CD4-positive, alpha-beta T cell treated with Interleukin-21 for 1 hour (primary cell): Measurements from ENCODE around the gene SLC25A24.
"Not testable (repeated sequence)": the region's sequence is repeated elsewhere in the genome, so short reads cannot be mapped to it uniquely, and the experiment has no call there.

Experiments
- DNase-seq: peaks from one replicate; pipeline ENCODE4 v3.0.0-alpha.2; 2020

Gene SLC25A24

DNA sequence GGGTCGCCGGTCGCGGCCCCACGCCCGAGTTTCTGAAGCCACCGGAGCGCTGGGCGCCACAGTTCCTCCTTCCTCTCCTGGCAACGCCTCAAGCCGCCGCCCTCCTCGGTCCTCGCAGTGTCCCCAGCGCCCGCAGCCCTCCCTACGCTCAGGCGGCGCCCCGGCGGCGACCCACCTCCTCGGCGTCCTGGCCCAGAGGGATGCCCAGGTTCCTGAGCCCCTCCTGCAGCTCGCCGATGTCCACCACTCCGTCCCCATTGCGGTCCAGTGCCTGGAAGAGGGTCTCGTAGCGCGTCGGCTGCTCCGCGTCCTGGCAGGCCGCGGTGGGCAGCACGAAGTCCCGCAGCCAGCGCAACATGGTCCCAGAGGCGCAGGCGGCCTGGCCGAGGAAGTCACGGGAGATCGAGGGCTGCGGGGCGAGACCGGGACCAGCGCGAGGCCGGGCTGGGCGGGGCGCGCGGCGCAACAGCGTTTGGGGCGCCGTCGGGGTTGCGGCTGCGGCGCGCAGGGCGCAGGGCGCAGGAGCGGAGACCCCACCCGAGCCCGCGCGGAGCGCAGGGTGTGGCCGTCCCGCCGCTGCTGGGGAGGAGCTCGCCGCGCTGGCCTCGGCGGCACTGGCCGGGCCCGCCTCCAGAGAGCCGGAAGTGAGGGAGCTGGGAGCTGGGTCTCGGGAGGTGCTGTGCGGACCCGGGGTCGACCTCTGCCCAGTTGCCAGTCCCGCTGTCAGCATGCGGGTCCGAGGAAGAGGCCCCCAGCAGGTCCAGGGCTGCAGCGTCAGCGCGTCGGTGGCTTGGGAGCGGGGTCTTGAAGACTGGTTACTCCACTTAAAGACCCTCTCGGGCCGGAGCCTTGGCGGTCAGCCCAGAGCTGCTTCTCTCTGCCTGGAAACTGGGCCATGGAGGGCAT, at the start of gene SLC25A24:
Gene SLC25A24 (minus strand): TSS at position 563 of the 906 bp plus-strand sequence. CDS start 205 bp downstream, at position 358.
- peak; percentile 76 for DNase-seq

DNA sequence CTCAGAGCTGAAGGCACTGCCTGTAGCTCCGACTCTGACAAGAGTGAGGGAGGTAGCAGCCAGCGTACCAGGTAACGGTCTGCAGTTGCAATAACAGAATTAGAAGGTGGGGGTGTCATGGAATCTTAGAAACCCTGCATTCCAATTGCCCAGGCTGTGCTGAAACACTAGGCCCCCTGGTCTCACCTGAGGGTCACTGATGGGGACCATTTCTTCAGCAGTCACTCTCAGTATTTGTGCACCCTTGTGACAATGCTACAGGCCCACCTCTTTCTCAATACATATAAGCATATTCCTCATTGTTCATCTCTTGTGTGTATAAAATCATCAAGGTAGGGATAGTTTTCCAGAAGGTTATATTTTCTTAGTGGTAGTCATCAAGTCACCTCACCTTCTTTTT, 43.8 kb upstream of the SLC25A24 start, which contains the start of gene NBPF4:
Gene NBPF4 (minus strand): TSS at position 101 of the 400 bp plus-strand sequence. CDS start 315 bp downstream, outside the sequence.
- not testable (repeated sequence) for DNase-seq

DNA sequence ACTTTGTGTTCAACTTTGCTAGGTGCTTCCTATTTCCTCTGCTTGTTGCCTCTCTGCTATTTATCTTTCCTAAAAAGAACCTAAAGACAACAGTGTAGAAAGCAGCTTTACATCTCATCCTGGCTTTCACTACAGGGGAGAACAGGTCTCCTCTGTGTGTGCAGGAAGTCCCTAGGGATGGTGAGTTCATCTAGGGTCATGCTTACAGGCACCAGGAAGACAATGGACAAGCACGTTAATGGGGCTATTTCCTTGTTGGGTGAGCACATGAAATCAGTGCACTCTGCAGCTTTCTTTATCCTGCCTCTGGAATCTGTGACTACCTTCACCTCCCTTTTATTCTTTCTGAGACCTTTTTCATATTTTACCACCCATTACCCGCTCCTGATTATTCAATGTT, 39.3 kb upstream of the SLC25A24 start:
- DNase-seq = not testable (repeated sequence)

DNA sequence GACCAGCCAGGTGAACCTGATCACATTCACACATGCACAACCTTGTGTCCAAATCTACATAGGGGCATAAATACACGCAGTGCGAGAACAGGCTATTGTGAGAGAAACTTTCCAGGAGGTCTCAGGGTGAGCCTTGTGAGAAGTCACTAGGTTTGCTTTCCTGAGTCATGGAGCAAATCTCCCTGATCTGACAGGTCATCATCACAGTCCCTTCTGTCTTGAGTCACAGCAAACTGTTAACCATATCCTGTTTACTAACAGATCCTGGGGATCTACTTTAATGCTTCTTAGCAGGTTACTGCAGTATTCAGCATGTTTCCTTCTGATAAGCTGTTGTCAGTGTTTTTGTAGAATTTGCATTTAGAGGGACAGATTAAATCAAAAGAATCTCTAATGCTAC, 35.2 kb upstream of the SLC25A24 start:
- not testable (repeated sequence) for DNase-seq

DNA sequence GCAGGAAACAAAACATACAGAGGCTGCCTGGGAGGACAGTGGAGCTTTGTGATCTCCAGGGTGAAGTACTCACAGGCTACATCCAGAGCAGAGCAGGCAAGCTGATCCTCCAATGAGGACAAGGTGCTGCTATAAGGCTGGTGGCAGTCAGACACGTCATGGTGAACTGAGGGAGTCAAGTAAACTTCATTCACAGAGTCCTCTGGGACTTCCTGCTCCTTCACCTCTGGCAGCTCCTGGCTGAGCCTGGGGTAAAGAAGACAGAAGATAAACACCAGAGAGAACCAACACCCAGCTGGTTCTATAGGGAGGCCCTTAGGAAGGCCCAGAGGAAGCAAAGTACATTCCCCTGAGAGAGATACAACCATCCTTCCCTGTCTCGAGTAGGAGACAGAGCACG, 32.0 kb upstream of the SLC25A24 start:
- DNase-seq = not testable (repeated sequence)

DNA sequence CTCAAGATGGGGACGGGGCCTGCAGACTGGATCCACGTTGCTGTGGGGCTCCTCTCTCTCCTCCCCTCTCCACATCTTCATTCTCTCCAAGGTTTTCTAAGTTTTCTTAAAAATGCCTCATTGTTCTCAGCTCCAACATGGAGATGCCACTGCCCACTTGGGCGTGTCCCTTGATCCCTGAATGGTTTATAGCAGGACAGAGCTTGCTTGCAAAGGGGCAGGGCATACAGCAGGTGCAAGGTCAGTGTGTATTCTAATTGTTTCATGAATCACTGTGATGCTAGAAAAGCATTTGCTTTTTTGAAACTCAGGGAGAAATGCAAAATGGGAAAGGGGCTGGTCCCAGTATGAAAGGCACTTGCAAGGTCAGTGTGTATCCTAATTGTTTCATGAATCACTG, 29.8 kb upstream of the SLC25A24 start:
- not testable (repeated sequence) for DNase-seq

DNA sequence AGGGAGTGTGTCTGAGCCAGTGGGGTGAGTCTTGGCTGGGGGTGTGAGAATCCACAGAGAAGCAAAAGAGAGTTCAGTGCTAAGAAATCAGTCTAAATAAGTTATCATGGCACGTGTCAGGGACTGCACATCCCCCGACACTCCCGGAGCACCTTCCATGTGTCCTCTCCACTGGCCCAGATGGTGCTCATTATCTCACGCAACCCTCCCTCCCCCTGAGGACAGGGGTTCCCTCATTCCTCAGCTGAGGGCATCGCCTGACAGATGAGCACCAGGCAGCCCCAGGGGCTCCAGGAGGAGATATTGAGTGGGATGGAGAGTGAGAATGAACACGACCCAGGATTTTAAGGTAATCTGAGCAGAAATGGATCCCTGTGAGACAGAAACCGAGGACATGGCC, 27.6 kb upstream of the SLC25A24 start:
- not testable (repeated sequence) for DNase-seq

DNA sequence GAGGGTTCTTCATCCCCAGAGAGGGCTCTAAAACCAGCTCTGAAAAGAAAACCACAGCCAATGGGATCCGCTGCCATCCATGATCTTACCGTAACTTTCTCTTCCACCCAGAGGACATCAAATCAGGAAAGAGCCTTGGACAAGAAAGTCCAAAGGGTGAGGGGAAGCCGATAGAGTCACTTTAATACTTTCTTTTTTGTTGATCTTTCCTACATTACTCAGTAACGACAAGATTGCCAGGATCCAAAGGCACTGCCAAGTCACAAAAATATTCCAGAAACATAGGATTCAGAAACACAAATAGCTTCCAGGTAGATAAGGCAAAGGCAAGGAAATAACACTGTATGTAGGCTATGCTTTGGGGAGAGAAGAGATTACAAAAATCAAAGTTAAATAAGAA, 26.7 kb upstream of the SLC25A24 start:
- DNase-seq = not testable (repeated sequence)

DNA sequence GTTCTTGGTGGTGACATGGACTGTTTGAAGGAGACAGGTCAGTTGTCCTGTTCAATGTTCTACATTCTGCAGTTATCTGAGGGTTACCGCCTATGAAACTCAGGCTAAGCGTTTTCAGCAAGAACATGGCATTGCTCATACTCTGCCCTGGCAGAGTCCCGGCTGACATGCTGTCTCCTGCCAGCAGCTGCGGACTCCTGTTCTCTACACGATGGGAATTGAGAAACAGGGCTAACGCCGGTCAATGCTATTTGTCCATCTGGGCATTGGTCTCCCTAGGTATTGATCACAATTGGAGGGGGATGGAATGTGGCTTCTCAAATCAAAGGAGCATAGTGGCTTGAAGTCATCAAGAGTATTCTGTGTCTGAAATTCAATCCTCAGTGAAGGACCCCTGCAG, 23.1 kb upstream of the SLC25A24 start:
- DNase-seq = not testable (repeated sequence)

DNA sequence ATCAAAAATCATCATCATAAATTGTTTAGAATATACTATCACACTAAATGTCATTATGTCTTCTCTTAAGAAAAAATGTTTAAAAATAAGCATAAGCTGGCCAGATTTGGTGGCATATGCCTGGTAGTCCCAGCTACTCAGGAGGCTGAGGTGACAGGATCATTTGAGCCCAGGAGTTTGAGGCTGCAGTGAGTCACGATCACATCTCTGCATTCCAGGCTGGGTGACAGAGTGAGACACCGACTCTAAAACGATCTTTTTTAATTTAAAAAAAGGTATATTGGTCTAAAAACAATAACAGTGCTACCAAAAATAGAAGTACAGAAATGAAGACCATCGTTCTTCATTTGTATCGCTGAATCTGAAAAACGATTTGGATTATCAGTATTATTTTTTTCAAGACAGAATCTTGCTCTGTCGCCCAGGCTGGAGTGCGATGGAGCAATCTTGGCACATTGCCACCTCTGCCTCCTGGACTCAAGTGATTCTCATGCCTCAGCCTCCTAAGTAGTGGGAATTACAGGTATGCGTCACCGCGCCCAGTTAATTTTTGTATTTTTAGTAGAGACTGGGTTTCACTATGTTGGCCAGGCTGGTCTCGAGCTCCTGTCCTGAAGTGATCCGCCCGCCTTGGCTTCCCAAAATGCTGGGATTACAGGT, 17.5 kb upstream of the SLC25A24 start:
- DNase-seq = not testable (repeated sequence)

DNA sequence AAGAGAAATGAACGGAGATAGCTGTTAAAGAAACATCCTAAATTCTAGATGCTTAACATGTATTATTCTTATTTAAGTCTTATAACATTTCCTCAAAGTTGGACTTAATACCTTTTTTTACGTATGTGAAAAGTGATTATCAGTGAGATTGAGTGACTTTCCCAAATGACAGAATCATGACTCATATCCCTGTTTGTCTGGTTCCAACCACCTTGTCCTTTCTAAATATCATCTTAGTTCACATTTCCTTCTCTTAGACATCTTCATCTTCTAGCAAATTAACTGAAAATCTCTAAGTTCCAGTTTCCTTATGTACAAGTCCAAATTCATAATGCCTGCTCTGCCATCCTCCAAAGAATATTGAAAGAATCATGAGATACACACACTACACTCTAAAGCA, 16.9 kb upstream of the SLC25A24 start:
- not testable (repeated sequence) for DNase-seq

DNA sequence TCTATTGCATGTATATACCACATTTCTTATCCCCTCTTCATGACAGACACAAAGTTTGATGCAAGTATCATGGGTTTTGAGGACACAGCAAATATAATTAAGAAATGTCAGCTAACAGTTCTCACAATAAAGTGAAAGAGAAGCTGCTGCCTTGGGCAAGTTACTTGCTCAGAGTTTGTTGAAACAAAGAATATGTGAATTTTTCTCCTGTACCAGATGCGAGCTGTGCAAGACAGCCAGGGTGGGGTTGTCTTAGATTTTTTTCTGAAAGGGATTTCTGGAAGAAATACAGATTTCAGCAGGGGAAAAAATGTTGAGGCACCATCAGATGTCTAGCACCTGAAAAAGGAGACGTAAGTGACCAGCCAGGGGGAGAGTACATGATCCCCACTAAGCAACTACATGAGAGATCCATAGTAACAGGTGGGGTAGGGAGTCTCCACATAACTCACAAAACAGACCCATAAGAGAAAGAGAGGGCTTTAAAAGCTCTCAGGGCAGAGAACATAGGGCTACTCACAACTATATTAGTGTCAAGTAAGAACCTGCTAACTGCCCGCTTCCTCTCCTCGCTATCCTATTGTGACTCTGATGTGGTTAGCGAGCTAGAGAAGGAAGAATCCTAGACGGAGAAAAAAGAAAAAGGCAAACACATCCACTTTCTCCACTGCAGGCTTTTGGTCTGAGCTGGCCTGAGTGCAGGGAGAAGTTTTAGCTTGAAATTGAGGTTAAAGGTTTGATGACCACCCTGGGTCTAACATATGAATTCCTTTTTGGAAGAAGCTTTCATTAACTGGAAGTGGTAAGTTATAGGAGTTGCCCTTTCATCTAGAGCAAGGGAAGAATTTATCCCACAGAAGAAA, 16.1 kb upstream of the SLC25A24 start:
- not testable (repeated sequence) for DNase-seq

DNA sequence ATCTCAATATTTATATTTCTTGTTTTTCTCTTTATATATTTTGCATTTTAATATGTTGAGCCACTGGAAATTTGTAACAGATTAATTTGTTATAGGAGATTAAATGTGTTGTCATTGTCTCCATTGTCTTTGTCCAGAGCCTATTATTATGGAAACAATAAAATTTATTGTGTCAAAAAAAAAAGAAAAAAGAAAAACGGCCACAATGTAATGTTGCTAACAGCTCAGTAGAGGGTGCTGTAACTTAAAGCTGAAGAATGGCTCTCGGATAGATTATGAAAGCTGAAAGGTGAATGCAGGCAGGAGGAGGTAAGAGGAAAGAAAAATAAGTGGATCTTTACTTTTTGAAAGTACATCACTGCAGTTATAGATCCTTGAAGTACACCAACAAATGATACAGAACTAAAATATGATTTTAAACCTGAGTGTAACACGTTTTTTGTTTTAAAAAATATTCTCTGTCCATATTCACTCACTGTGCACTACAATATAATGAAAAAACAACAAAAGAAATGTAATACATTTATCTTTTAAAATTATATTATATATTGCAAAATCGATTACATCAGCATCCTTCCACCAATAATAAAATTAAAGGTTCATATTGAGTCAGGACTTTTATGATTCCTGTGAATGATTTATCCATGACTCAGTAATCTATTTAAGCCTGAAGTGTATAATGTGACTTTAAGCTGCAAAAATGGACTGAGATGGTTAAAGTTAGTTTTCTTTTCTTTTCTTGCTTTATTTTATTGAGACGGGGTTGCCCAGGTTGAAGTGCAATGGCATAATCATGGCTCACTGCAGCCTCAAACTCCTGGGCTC, 14.7 kb upstream of the SLC25A24 start:
- peak; percentile 44 for DNase-seq

DNA sequence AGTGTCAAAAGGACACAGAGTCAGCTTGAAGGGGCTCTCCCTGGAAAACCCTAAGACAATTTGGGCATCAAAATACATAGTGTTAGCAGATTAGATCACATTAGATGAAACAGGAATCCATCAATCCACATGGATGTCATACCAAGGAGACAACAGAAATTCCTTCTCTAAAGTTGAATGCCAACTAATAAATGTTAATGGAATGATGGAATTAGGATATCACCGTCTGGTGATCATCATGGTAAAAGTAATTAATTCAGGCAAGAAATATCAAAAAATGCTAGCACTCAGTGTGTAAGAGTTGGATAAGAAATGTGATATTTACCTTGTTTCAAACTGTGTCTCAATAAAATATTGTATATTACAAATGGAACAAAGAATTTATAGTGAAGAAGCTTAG, 10.9 kb upstream of the SLC25A24 start:
- DNase-seq = no peak

DNA sequence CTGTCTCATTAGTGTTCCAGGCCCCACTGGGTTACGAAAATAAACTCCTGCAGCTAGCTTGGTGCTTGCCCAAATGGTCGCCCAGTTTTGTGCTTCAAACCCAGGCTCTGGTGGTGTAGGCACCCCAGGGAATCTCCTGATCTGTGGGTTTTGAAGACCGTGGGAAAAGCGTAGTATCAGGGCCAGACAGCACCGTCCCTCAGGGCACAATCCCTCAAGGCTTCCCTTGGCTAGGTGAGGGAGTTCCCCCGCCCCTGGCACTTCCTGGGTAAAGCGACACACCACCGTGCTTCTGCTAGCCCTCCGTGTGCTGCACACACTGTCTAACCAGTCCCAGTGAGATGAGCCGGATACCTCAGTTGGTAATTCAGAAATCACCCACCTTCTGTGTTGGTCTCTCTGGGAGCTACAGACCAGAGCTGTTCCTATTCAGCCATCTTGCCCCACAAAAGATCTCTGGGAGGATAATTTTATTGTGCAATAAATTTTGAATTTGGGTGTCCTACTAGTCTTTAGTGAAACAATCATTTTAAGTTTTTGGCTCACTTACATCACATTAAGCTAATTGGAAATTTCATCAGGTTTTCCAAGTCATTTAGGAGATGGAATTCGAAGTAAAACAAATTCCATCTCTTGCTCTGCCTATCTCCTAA, 9.4 kb upstream of the SLC25A24 start:
- DNase-seq = peak; percentile 5

DNA sequence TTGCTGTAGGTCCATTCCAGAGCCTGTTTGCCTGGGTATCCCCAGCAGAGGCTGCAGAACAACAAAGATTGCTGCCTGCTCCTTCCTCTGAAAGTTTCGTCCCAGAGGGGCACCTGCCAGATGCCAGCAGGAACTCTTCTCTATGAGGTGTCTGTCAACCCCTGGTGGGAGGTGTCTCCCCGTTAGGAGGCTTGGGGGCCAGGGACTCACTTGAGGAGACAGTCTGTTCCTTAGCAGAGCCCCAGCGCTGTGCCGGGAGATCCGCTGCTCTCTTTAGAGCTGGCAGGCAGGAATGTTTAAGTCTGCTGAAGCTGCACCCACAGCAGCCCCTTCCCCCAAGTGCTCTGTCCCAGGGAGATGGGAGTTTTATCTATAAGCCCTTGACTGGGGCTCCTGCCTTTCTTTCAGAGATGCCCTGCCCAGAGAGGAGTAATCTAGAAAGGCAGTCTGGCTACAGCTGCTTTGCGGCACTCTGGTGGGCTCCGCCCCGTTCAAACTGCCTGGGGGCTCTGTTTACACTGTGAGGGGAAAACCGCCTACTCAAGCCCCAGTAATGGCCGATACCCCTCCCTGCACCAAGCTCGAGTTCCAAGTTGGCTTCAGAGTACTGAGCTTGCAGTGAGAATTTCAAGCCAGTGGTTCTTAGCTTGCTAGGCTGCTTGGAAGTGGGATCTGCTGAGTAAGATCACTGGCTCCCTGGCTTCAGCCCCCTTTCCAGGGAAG, 8.7 kb upstream of the SLC25A24 start:
- no peak for DNase-seq

DNA sequence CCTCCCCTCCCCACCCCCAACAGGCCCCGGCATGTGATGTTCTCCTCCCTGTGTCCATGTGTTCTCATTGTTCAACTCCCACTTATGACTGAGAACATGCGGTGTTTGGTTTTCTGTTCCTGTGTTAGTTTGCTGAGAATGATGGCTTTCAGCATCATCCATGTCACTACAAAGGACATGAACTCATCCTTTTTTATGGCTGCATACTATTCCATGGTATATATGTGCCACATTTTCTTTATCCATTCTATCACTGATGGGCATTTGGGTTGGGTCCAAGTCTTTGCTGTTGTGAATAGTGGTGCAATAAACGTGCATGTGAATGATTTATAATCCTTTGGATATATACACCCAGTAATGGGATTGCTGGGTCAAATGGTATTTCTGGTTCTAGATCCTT, 3.4 kb upstream of the SLC25A24 start:
- not testable (repeated sequence) for DNase-seq

DNA sequence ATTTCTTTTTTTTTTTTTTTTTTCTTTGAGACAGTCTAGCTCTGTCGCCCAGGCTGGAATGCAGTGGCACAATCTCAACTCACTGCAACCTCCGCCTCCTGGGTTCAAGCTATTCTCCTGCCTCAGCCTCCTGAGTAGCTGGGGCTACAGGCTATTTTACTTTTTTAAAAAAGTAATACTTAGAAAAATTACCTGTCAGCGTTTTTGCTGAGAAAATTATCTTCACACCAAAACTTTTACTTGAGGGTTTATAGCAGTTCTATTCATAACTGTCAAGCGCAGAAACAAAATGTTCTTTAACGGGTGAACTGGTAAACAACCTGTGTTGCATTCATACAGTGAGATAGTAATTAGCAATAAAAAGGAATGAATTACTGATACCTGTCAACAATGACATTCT, 1.5 kb upstream of the SLC25A24 start:
- no peak for DNase-seq

DNA sequence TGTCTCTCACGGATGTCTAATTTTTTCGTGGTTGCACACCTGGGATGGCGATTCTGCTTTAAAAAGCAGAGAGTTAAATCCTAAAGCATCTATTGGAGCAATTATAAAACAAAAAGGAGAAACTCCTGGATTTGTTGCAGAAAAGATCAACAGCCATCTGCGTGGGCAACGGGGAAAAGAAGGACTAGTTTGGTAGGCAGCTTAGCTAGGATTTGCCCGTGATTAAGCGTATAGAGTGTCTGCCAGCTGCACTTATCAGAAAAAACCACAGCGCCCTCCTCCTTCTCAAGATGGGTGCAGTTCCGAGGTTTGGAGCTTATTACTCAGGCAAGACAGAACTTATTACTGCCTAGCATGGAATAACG, 526 bp upstream of the SLC25A24 start:
- peak; percentile 59 for DNase-seq

DNA sequence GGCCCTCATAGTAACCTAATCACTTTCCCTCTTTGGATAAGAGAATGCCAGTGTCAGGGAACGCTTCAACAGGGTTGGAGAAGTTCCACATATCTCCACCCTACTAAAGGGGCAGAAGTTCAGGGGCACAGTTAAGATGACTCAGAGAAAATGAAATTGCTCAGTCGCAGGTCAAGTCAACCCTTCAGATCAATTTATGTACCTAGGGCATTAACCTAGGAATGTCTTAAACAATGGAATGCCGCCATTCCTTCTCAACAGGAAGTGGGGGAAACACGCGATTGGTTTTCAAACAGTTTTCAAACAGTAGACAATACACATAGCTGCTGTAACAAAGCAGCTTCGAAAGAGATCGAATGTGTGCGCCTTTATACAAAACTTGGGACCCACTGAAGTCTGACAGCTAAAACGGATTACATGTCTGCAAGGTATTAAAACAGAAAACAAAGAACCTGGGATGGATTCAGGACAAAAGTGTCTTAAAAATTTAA, 897 bp downstream of the SLC25A24 start:
- no peak for DNase-seq

DNA sequence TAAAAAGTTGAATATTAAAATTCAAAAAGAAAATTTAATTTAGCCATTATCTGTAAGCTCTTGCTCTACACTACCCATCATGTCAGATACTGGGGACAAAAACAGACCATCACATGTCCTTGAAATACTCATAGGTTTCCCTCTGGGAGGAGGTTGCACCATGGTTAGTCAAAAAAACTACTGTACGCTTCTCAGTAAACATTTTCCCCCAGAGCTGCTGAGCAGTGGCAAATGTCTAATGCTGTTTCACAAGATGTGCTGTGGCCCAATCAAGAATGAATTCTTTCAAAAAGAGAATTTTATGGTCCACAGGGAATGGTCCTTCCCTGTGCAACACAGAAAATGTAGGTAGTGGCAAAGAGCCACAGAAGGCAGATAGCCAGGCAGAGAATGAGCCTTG, 6.1 kb downstream of the SLC25A24 start:
- DNase-seq = no peak
